NCI-H748 (cell line): Measurements from ENCODE around the gene NGF.

Experiments used
- DNase-seq: peaks from one replicate; lab custom pipeline; 2025; ENCODE audit not compliant: unreplicated experiment; lab: John Stamatoyannopoulos, UW

Gene NGF

DNA sequence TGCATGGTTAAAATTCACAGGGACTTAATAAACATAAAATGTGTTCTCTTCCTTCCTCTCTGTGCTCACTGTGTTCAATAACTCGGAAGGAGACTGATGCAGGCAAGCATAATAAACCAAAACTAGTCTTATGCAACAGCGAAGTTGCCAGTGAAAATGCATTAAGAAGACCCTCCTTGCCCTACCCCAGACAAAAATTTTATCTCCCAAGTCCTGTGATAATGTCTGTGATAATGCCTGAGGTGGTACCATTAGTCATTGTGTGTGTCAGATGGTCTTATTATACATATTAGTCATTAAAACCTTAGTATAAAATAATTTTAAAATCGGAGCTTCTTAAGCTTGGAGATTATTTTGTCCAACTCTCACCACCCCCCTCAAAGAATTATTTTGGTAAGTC is 97.8 kb downstream of the NGF start:
- no peak for DNase-seq

DNA sequence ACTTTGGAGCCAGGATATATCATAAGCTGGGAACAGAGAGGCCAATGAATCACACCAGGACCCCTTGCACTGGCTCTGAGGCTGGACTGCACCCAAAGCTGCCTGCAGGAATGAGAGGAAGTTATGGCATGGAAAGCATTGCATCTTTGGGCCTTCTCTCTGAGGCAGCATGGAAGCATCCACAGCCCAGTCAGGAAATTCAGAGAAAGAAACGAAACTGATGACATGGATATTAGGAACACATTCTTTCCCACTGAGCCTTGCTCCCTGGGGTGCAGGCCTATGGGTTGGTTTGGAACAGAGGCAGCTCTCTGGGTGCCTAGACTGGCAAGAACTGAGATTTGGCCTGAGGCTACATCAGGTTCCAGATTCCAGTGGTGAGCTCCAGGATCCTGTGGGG is 98.6 kb downstream of the NGF start:
- no peak for DNase-seq

DNA sequence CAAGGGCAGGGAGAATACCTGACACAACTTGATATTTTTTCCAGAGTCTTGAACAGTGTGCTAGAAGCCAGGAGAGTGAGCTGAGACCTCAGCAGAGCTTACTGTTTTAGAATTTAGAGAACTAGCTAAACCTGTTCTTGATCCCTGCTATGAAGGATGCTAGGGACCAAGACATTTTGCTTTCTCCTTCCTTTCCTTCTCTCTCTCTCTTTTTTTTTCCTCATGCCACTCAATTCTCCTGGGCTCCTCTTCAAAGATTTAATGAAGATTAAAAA is 99.0 kb downstream of the NGF start:
- no peak for DNase-seq

DNA sequence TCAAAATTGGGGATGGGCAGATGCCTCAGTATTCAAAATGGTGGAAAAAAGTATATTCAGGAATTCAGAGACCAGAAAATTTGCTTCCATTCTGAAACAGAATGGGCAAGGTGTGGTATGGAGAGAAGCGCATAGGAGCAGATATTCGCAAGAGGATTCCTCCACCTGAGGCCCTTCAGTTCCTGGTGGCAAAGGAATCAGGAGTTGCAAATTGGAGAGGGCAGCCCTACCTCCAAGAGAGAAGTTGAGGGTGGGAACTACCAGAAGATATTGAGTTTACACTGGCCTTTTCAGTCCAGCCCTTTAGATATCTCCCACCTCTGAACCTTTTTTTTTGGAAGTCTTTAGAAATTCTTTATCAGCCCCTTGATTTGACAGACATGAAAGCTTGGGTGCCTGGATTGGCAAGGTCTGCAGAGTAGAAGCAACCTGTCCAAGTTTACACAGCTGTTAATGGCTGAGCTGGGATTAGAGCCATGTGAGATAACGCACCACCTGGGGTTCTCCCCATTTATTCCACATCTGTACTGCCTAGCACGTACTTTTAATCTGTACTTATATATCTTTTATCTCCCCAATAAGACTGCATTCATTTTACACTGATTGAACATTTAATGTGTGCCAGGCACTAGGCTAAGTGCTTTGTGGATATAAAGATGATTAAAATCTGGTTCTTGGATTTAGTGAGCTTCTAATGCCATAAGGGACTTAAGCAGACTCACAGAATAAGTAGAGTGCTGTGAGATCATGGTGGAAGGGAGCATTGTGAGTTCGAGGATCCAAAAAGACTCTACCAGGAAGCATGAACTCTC is 99.5 kb downstream of the NGF start:
- peak; percentile 40 for DNase-seq

DNA sequence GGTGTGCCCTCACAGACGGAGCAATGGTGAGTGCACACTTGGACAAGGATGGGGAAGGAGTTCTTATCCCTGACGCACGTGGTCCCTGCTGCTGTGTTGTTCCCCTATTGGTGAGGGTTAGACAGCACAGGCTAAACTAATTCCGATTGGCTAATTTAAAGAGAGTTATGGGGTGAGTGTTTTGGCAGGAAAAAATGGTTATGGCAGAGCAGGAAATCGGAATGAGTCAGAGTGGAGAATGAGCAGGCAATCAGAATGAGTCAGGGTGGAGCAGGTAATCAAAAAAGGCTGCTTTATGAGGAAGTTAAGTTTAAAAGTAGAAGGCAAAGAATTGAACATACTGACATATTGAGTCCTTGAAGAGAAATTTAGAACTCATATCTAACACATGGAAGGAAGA is 100.5 kb downstream of the NGF start:
- DNase-seq: no peak

DNA sequence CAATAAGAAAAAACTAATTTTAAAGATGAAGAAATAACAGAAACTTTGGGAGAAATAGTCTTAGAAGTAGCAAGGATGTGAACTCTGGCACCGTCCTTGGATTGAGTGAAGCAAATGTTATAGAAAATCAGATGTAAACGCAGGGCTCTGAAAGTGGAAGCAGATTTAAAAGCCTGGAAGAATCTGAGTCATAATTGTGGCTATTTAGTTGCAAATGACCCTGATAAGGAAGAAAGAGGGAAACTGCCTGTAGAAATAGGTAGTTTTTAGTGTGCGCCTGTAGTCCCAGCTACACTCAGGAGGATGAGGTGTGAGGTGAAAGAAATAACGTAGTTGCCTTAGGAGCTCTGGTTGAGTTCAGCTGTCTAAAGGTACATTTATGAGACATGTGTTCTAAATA is 101.0 kb downstream of the NGF start:
- DNase-seq: no peak
